Left renal pelvis (tissue), 4 donors: ENCODE data around the gene STXBP6. TPM values are rescaled to one million over a fixed set of nuclear protein-coding genes. Genes with fewer than 3 reads are reported as not detected.

Experiments
- DNase-seq, 4 donors: peaks; one replicate each; pipeline ENCODE4 v3.0.0-alpha.2; 2013; ENCODE audit warnings: low read depth in 4 of 4, low spot score in 3 of 4
- polyA plus RNA-seq, 4 donors: library from polyadenylated mRNA; unstranded; fragments of 120-200 nt; gene quantifications; one replicate each; pipeline ENCODE4 v1.2.1, GENCODE V29; 2013; ENCODE audit not compliant: insufficient read length in 4 of 4

The STXBP6 gene
- polyA plus RNA-seq, 4 donors, result 9.0 to 11.0 (median 10.0) TPM

DNA sequence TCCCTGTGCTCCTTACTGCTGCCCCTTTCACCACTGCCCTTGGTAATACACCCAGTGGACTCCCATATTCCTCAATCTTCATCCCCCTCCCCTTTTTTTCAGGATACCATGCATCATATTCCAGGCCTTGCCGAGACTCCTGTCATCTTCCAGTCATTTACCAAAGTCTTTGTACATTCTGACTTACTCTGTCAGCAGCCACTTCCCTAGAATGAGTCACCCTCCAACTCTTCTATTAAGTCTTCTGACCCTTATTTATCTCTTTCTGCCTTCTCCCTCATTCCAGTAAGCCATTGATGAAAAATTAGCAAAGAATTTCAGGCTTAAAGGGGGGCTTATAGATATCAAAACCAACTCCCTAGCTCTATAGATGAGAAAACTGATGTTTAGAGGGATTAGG, 128.0 kb downstream of the STXBP6 start:
- no peak for DNase-seq

DNA sequence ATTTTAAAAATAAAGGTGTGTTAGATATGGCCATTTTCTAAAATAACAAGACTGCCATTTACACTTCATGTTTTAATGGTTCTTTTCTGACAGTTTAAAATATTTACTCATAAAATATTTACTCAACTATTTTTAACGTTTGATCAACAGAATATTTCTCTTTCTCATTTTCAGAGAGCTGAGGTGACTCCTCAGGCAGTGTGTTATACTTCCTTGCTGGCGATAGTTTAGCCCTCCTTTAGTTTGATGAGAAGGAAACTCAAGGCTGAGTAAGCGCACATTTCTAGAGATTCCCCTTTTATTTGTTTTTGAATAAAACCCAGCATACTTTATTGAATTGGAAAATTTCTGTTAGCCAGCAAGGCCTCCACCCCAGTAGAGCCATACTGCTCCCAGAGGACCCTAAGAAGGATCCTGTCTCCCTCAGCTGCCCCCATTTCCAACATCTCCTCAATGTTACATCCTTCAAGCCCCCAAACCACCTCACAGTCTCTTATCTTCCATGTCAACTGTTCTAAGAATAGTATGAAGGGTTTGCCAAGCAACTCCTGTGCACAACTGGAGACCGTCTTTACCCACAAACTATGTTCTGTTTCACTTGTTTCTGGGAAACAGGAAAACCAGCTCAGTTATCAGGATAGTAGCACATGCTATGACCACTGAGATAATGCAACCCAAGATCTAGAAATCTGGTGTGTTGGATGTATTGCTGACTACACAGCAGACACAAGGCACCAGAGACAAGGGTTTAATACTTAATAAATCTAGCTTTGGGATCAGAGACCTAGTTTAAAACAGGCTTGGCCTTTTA, 129.5 kb downstream of the STXBP6 start:
- no peak for DNase-seq

DNA sequence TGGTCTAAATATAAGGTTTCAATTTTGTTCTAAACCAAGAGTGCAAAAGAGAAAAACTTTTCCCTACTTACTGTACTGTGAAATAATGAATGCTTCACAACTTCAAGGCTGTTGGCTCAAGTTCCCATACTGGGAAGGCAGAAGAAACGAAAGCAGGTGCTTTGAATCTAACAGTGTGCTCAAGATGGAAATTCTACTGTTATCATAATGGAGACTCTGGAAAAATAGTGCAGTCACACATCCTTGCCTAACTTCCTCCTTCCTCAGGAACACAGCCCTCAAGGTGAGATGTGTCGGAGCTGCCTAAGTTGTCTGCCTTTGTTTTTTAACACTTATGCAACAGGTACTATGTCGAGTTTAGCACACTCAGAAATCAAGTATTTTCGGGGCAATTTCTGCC, 131.1 kb downstream of the STXBP6 start:
- DNase-seq, result no peak

DNA sequence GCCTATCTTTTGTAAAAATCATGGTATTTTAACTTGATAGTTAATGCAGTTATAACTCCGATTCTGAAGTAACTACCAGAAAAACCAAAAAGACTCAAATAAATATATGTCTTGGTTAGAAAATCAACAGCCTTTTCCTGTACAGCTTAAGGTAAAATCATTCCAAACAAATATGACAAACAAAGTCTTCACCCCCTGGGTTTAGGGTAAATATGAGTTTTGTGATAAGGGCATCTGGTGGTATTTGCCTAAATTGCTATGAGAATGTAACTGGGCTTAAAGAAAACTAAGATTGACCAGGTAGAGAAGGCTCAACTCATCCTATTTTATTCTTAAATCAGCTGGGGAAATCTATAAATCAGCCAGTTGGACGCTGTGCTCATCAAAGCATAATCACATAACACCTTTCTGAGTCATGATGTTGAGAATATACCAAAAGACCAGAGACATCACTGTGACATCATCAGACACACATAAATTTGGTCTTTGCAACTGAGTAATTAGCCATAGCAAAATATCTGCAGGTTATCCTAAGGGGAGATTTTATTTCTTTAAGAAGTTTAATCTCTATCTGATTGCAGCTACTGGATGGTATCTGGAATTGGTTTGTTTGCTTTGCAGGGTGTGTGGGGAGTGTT, 133.9 kb downstream of the STXBP6 start:
- DNase-seq, result no peak

DNA sequence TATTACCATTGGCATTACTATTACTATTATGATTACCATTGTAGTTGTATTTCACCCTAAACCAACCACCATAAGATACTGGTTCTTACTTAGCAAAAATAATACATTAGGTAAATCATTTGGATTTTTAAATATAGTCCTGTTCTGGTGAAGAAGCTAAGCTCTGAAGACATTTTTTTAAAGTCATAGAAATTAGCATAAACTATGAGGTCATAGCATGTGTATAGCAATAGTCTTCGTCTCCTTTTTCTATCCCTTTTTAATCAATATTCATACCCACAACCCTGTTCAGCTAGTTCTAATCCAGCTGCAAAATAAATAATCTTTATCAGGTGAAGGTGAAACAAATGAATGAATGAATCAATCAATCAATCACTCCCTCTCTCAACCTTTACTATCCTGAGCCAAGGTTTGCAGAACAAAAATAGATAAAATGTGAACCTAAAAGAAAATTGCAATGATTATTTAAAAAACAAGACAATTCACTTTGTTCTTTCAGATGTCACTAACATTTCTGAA, 134.5 kb downstream of the STXBP6 start:
- no peak for DNase-seq

DNA sequence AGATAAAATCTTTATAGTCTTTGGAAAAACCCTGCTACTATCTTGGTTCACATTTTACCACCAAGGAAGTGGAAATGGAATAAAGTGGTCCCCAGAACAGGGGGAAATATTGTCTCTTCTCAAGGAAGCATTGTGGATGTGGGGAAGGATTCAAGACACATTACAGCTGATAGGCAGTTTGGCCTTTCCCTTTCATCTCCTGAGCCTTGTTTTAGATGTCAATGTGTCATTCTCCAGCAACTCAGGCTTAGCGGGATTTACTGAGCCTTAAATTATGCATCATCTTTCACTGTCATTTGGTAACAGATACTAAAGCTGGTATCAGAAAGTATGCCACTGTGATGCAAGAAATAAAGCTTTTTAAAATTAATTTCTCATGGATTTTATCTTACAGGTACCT, 136.2 kb downstream of the STXBP6 start:
- no peak for DNase-seq

DNA sequence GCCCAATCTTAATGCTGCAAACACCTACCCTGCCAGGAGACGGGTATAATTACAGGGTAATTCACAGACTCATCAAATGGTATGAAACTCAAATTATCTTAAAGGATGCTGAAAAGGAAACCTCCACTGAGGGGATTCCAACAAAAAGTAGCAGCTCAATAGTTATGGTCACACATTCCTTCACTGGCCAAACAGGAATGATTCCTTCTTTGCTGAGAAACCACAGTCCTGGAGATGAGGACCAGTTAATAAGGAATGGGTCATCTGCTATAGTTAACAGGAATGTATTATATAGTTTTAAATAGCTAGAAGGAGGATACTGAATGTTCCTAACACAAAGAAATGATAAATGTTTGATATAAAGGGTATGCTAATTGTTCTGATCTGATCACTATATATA, 136.9 kb downstream of the STXBP6 start:
- DNase-seq, result no peak

DNA sequence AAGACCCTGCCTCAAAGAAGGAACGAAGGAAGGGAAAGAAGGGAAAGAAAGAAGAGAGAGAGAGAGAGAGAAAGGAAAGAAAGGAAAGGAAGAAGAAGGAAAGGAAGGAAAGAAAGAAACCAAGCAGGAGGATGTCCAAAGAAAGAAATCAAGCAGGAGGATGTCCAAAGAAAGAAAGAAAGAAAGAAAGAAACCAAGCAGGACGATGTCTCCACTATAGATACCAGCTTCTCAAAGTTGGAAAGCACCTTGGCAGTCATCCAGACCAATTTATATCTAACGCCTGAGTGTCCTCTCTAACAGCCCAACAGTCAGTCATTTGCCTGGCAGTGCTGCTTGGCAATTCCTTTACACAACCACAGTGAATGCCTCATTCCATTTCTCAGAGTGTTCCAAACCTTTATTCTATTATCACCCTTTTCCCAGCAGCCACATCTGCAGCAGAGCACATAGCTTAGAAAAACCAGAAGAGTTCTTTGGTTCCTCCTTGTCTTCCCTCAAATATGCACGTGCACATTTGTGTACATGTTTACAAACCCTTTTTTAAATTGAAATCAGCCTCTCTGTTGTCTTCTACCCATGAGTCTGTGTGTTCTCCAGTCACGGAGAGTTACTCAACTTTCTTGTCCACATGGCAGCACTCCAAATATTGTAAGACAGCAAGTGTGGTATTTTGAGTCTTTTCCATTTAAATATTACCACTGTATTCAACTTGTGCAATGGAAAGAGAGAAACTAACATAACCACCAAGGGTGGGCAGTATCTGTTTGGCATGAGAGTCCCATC, 138.4 kb downstream of the STXBP6 start:
- no peak for DNase-seq

DNA sequence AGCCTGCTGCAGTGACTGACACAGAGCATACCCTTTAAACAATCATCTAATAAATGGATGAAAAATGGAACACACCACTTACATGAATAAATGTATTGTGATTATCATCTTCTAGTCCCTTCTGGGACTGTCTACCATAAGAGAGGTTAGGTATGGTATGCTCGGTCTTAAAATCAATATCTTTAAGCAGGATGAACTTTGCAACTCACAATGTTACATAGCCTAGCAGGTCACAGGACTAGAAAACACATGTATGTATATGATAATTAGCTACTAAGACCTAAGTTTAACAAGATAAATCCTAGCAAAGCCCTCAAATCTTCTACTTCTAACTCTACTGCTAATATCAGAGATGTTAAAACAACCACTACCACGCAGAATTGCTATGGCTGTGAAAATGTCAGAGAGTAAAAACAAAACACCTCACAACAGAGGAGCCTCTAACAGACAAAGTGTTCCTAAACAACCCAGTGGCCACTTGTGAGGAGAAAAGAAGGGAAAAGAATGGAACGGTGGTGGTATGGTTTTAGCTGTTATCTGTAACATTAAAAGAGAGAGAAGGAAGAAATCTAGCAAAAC, 139.4 kb downstream of the STXBP6 start:
- no peak for DNase-seq

DNA sequence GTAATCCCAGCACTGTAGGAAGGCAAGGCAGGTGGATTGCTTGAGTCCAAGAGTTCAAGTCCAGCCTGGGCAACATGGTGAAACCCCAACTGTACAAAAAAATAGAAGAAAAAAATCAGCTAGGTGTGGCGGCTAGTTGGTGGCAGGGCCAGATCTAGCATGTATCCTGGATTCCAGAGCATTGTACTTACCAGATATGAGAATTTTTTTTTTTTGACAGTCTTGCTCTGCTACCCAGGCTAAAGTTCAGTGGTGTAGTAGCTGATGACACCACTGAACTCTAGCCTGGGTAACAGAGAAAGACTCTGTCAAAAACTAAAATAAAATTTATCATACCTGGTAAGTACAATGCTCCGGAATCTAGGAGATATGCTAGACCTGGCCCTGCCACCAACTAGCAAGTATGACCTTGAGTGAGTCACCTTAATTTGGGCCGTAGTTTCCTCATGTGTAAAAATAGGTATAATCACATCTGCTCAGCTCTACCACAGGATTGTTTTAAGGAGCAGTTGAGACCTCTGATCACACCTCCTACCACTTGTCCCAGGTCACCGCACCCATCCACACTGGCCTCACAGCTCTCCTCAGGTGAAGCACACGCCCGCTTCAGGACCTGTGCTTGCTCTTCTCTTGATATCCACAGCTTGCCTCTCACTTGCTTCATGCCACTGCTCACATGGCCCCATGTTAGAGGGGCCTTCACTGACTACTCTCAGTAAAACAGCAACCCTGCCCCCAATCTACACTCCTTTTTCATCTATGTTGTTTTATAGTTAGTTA, 140.2 kb downstream of the STXBP6 start:
- DNase-seq, result no peak

DNA sequence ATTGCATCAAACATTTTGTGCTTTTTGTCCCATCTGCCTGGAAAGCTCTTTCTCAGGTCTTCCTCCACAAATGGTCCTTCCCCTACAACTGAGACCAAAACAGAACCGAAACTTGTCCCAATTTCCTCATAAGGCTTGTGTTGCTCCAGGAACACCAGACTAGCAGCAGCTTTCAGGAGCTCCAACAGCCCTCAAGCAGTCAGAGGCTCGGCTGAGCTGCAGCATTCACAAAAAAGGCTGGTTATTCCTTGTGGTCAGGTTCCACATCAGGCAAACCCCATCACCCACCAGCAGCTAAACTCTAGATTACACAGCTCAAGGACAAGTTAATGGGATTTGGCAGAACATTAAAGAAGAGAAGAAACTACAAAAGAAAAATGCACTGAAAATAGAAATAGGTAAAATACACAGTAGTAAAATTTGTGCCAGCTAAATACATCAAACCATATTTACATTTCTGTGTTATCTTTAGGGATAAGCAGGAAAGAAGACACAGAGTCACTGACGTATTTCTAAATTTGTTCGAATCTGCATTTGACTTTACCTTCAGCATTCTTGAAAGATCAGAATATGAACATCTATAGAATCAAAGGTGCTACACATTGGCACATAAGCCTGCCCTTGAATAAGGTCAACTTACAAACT, 141.2 kb downstream of the STXBP6 start:
- no peak for DNase-seq

DNA sequence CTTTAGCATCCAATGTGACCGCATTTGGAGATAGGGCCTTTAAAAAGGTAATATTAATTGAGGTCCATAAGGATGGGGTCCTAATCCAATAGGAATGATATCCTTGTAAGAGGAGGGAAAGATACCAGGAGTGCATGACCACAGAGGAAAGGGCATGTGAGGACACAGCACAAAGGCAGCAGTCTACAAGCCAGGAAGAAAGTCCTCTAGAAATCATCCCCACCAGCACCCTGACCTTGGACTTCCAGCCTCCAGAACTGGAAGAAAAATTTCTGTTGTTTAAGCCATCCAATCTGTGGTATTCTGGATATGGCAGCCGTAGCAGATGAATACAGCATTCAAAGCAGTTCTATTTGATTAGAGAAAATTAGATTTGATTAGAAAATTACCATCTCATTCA, 145.4 kb downstream of the STXBP6 start:
- no peak for DNase-seq

DNA sequence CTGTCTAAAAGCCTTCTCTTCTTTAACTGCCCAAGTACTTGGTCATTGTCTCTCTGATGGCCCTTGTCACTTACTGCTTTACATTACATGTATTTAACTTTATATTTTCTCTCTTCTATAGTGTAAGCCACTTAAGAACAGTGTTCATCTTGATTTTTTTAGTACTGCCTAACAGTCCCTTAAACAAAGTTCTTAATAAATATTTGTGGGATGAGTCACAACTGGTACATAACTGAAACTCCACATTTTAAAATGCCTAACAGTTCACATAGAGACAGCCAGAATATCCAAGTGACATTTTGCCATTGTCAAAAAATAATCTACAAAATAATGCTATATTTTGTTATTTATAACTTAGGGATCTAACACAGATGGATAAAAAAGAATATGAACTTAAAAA, 146.6 kb downstream of the STXBP6 start:
- no peak for DNase-seq

DNA sequence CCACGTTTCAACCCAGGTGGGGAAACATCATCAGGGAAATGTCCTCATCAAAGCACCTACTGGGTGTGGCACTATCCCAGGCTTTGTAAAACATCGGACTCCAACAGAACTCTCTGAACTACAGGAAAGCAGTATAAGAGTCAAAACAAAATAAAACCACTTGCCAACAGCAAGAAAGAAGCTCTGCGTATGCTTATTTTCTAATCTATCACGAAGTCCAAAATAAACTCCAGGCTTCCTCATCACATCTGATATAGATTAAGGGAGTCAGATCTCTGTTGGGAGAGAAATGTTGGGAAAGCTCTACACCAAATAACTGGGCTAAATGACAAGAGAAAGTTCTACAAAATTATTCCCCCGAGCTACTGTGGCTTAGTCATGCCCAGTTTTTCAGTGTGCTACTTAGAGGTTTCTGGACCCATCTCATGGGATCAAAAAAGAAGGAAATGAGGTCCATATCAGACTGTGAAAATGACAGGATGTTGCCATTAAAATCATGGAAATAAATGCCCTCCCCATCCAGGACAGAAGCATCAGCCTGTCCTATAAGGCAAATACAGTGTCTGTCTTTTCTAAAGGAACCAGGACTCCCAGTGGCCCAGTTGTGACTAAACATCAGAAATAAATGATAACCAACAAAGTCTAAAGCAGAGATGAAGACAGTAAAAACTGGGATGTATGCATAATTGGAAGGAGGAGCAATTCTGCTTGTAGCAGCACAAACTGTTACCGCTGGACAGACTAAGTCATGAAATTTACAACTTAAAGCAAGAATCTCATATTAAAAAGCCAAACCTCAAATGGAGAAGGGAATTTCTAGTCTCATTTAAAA, 149.5 kb downstream of the STXBP6 start:
- DNase-seq, result no peak

DNA sequence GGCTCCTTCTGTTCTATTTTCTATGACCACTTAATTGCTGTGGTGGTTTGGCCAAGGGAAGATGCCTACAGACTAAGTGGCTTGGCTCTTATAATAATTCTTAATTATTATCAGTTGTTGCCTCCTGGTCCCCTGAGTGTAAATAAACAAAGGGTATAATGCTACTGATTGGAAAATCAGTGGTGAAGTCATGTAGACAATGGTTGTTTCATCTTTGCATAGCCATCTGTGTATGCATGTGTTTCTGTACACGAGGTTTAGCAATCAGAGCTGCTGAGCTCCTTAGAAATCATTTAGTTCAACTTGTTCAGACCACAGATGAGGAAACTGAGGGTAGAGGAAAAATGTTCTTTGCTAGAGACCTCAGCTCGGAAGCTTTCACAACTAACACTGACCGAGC, 152.2 kb downstream of the STXBP6 start:
- no peak for DNase-seq

DNA sequence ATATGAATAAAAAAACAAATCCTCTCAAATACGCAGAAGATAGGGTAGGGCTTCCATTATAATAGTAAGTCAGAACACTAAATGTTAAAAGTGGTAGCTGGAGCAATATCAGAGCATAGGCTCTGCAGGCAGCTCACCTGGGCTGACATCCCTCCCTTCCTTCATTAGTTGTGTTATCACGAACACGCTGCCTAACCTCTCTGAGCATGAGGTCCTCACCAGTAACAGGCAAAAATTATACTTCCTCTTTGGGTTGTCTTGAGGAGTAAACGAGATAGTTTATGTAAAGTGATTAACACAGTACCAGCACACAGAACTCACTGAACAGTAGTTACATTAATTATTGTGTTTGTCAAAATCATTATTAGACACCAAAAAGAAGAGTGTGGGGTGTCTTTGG, 154.3 kb downstream of the STXBP6 start:
- DNase-seq, result no peak

DNA sequence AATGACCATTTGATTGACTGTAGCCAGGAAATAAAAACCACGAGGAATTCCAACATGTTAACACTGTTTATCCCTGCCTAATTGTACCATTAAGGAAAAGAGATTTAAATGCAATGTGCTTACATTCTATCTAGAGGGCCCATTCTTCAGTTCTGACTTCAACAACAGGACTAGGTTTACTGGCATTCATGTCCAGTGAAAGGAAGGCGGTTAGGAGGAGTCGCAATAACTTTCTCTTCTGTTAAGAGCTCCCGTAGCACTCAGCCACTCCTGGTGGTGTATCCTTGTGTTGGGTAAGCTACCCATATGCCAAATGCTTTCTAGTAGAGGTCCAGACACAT, 154.7 kb downstream of the STXBP6 start:
- no peak for DNase-seq

DNA sequence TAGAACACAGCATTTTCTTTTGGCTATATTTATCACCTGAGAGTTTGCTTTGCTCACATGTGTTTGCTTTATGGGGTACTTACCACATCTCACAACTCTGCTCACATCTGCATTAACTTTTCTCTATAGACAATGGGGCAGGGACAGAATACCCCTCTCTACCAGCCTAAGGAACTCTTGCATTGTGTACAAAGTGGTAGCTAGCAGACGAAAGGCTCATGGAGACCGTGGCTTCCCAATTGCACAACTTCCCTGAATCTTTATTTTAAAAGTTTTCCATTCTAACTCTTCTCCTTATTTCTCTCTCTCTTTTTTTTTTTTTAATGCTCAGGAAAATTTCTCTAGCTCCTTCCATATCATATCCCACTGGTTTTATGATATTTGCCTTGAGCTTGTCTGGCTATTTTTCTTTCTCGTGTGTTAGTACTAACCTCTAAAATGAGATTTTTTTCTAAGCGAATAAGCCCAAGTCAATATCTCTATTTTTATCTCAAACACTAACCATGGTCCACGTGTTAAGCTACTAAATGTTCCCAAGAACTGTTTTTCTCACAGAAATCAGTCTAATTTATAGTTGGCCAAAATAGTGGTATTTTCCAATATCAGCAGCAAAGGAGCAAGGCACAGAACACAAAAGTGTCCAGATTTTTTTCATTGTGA, 155.2 kb downstream of the STXBP6 start:
- no peak for DNase-seq
